Medulla oblongata (tissue), 1 donor: Measurements from ENCODE around the gene UGT1A1.

Source experiments
- DNase-seq: peaks from one replicate; pipeline ENCODE4 v3.0.0-alpha.2; 2015; ENCODE audit errors: extremely low spot score

Gene UGT1A1

GRCh38 chr2:233758141-233758540, 1.9 kb upstream of the UGT1A1 start:
- no peak for DNase-seq

- no peak for DNase-seq
These were observed 1.2 kb upstream of the UGT1A1 start for GRCh38 chr2:233758849-233759248.

- no peak for DNase-seq
These were observed 1.1 kb downstream of the UGT1A1 start for GRCh38 chr2:233761040-233761769.

- DNase-seq, result no peak
These were observed 4.2 kb downstream of the UGT1A1 start for GRCh38 chr2:233764264-233764663.

- no peak for DNase-seq
These were observed 4.7 kb downstream of the UGT1A1 start for GRCh38 chr2:233764761-233765160.

GRCh38 chr2:233766416-233766815, 6.3 kb downstream of the UGT1A1 start:
- DNase-seq, result no peak

GRCh38 chr2:233768076-233768475, 8.0 kb downstream of the UGT1A1 start:
- DNase-seq, result no peak

GRCh38 chr2:233769260-233769659, 9.2 kb downstream of the UGT1A1 start:
- no peak for DNase-seq

GRCh38 chr2:233772153-233772552, 12.1 kb downstream of the UGT1A1 start:
- DNase-seq, result no peak

GRCh38 chr2:233772583-233772982, 12.5 kb downstream of the UGT1A1 start:
- no peak for DNase-seq

GRCh38 chr2:233773854-233774253, 13.8 kb downstream of the UGT1A1 start:
- no peak for DNase-seq

GRCh38 chr2:233775414-233775813, 15.3 kb downstream of the UGT1A1 start:
- DNase-seq, result no peak

- DNase-seq, result no peak
These were observed 18.0 kb downstream of the UGT1A1 start, which contains the start of gene MROH2A for GRCh38 chr2:233778030-233778429. Gene MROH2A (plus strand): TSS chr2:233778330. CDS start chr2:233779359, 1,029 bp downstream.

- DNase-seq, result no peak
These were observed 19.7 kb downstream of the UGT1A1 start for GRCh38 chr2:233779722-233780121.

- DNase-seq, result no peak
These were observed 20.7 kb downstream of the UGT1A1 start for GRCh38 chr2:233780771-233781170.

- no peak for DNase-seq
These were observed 29.5 kb downstream of the UGT1A1 start for GRCh38 chr2:233789554-233789953.

GRCh38 chr2:233791151-233791882, 31.2 kb downstream of the UGT1A1 start:
- DNase-seq, result no peak

GRCh38 chr2:233791883-233792329, 31.8 kb downstream of the UGT1A1 start:
- DNase-seq, result no peak

GRCh38 chr2:233792720-233793119, 32.6 kb downstream of the UGT1A1 start:
- DNase-seq, result no peak

GRCh38 chr2:233793465-233794127, 33.5 kb downstream of the UGT1A1 start:
- DNase-seq, result no peak

GRCh38 chr2:233794128-233794658, 34.1 kb downstream of the UGT1A1 start:
- DNase-seq, result no peak

GRCh38 chr2:233795735-233796171, 35.7 kb downstream of the UGT1A1 start:
- no peak for DNase-seq
